ES-I3 (cell line): ENCODE measurements around the gene SLC5A2.
"Not testable (repeated sequence)": the region's sequence is repeated elsewhere in the genome, so short reads cannot be mapped to it uniquely, and the experiment has no call there.

Source experiments
- H3K36me3 ChIP-seq: 2 replicates; pipeline ENCODE4 v1.6.1; 2013; ENCODE audit warnings: mild to moderate bottlenecking, low read length, control low read depth, moderate library complexity; ENCODE audit not compliant: insufficient read depth
- H3K4me1 ChIP-seq: 2 replicates; pipeline ENCODE4 v1.6.1; 2013; ENCODE audit warnings: mild to moderate bottlenecking, control low read depth, low read length; ENCODE audit not compliant: insufficient read depth
- H3K9ac ChIP-seq: 2 replicates; pipeline ENCODE4 v1.6.1; 2013; ENCODE audit warnings: low read depth, mild to moderate bottlenecking, low read length, moderate library complexity
- H3K9me3 ChIP-seq: 2 replicates; pipeline ENCODE4 v1.6.1; 2013; ENCODE audit warnings: mild to moderate bottlenecking, low read length, moderate library complexity; ENCODE audit not compliant: control insufficient read depth, insufficient read depth

The SLC5A2 gene

DNA sequence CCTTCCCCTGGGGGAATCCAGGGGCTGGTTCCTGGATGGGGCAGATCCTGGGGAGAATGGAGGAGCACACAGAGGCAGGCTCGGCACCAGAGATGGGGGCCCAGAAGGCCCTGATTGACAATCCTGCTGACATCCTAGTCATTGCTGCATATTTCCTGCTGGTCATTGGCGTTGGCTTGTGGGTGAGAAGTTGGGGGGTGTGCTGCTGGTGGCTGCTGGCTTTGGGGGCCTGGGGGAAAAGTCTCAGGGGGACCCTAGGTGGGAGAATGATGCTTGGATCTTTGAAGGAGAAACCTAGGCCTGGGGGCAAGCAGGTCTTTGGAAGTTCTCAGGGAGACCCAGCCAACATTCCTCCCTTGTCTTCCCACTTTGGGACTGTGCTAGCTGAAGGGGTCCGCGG is at the start of gene SLC5A2:
TSS of gene SLC5A2 (plus strand) at position 43 of the 400 bp plus-strand sequence. CDS start at position 57, 14 bp downstream.
- Histone ChIP-seq H3K9me3 (no peaks in the 10 kb centered on the region), H3K9ac (no peak within 1 kb of the TSS), H3K36me3 (no peaks in the 10 kb centered on the region), H3K4me1 (peaks cover 8% of the 10 kb centered on the region; the same call in 1 of the 2 replicates)

GRCh38 chr16:31435341-31436220 is 47.3 kb upstream of the SLC5A2 start:
- H3K4me1 ChIP-seq: peaks cover 8% of the 10 kb centered on the region
- no peaks in the 10 kb centered on the region for H3K9me3 ChIP-seq
- peak overlapping the region; percentile 30; the same call in 1 of the 2 replicates for H3K9ac ChIP-seq
- H3K36me3 ChIP-seq: no peaks in the 10 kb centered on the region

- Histone ChIP-seq H3K36me3 (no peaks in the 10 kb centered on the region), H3K4me1 (peaks cover 3% of the 10 kb centered on the region; the same call in 1 of the 2 replicates), H3K9ac (peak overlapping the region; percentile 30; the same call in 1 of the 2 replicates), H3K9me3 (no peaks in the 10 kb centered on the region)
These were observed 46.5 kb upstream of the SLC5A2 start for GRCh38 chr16:31436221-31437045.

DNA sequence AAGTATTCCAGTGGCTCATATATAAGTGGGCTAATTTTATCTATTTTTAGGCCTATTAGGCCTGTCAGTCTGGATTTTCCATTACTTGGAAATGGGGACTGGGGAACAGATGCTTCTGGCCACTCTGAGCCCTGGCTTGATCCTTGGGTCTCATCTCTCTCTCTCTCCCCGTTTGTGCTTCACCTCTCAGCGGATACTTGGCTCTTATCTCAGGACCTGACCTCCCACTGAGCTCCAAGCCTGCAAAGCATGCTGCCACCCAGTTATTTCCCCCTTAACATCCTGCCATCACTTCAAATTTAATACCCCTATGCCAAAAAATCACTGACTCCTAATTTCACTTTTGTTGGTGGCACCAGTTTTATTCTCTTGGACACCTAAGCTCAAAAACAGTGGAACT is 44.5 kb upstream of the SLC5A2 start:
- Histone ChIP-seq H3K9ac (no peak overlapping the region), H3K4me1 (peaks cover 3% of the 10 kb centered on the region; the same call in 1 of the 2 replicates), H3K36me3 (no peaks in the 10 kb centered on the region), H3K9me3 (no peaks in the 10 kb centered on the region)

DNA sequence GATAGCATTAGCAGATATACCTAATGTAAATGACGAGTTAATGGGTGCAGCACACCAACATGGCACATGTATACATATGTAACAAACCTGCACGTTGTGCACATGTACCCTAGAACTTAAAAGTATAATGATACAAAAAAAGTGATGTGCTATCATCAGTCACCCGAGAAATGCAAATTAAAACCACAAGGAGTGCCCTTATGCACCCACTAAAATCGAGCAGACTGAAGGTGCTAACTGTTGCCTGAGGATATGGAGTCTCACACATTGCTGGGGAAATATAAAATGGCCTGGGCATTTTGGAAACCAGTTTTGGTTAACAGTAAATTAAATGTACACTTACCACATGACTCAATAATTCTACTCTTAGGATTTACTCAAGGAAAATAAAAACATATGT is 43.9 kb upstream of the SLC5A2 start:
- H3K9me3 ChIP-seq, H3K9ac ChIP-seq, H3K36me3 ChIP-seq, H3K4me1 ChIP-seq: not testable (repeated sequence)

GRCh38 chr16:31439519-31439918 is 43.4 kb upstream of the SLC5A2 start:
- H3K4me1 ChIP-seq: peaks cover 3% of the 10 kb centered on the region; the same call in 1 of the 2 replicates
- no peaks in the 10 kb centered on the region for H3K36me3 ChIP-seq
- no peak overlapping the region for H3K9ac ChIP-seq
- no peaks in the 10 kb centered on the region for H3K9me3 ChIP-seq

DNA sequence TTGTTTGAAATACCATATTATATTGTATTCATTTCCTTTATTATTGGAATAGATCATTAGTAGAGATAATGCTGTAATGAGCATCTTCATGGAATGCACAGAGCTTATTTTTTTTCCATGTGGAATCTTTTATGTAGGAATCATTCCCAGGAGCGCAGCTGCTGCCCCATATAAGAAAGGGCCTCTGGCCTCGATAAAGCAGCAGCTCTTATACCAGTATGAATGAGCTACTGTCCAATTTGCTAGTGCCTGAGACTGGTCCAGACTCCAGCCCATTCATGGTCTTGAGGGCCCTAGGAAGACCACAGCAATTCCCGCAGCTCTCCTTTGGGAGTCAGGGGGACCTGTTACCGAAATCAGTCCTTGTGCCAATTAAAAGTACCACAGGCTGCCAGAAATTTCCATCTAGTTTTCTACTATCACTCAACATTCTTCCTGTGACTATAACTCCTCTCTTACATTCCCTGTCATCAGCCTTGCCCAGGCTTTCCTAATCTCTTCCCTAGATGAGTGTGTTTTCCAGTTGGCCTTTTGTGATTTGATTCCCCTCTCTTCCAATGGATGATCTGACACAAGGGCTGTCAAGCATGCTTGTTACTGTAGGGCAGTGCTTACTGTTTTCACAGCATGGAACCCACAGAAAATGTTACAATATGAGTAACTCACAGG is 42.3 kb upstream of the SLC5A2 start:
- H3K9ac ChIP-seq: no peak overlapping the region
- peaks cover 3% of the 10 kb centered on the region; the same call in 1 of the 2 replicates for H3K4me1 ChIP-seq
- no peaks in the 10 kb centered on the region for H3K36me3 ChIP-seq
- no peaks in the 10 kb centered on the region for H3K9me3 ChIP-seq

- Histone ChIP-seq H3K9me3 (no peaks in the 10 kb centered on the region), H3K9ac (peak overlapping the region; percentile 90; the same call in 1 of the 2 replicates), H3K36me3 (no peaks in the 10 kb centered on the region), H3K4me1 (peaks cover 3% of the 10 kb centered on the region; the same call in 1 of the 2 replicates)
These were observed 41.0 kb upstream of the SLC5A2 start for GRCh38 chr16:31441956-31442355.

- not testable (repeated sequence) for H3K4me1 ChIP-seq, H3K36me3 ChIP-seq, H3K9me3 ChIP-seq, H3K9ac ChIP-seq
These were observed 37.0 kb upstream of the SLC5A2 start for GRCh38 chr16:31445931-31446330.

DNA sequence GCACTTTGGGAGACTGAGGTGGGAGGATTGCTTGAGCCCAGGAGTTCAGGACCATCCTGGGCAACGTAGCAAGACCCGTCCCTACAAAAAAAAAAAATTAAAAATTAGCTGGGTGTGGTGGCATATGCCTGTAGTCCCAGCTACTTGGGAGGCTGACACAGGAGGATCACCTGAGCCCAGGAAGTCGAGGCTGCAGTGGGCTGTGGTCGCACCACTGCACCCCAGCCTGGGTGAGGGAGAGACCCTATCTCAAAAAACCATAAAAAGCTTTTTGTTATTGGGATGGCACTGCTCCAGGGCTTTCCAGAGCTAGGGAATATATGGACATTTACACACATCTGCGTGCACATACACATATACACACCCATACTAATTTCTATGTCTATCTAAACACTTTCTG is 31.7 kb upstream of the SLC5A2 start:
- H3K4me1 ChIP-seq: peaks cover 23% of the 10 kb centered on the region
- H3K9me3 ChIP-seq: no peaks in the 10 kb centered on the region
- no peaks in the 10 kb centered on the region; the same call in 1 of the 2 replicates for H3K36me3 ChIP-seq
- H3K9ac ChIP-seq: no peak overlapping the region

DNA sequence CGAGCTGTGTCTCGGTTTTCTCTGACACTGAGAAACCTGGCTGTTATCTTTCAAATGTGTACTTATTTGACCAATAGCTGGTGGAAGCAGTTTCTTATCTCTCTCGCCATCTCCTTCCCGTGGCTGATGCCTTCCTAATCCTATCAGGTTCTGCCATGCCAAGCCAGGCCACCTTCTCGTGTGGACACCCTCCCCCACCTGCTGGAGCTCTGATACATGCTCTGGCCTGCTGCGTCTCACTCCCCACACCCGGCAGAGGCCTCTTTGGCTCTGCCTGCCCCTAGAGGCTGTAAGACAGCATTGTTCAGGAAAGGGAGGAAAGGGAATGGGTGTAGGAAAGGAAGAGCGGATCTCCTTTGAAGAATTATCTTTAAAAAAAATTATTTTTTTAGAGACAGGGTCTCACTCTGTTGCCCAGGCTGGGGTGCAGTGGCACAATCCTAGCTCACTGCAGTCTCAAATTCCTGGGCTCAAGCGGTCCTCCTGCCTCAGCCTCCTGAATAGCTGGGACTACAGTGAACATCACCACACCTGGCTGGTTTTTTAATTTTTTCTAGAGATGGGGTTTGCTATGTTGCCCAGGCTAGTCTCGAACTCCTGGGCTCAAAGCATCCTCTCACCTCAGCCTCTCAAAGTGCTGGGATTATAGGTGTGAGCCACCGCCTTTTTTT is 31.1 kb upstream of the SLC5A2 start:
- H3K9me3 ChIP-seq: no peaks in the 10 kb centered on the region
- H3K36me3 ChIP-seq: no peaks in the 10 kb centered on the region; the same call in 1 of the 2 replicates
- H3K4me1 ChIP-seq: peaks cover 23% of the 10 kb centered on the region
- no peak overlapping the region for H3K9ac ChIP-seq

- H3K4me1 ChIP-seq: peaks cover 23% of the 10 kb centered on the region
- no peaks in the 10 kb centered on the region; the same call in 1 of the 2 replicates for H3K36me3 ChIP-seq
- H3K9me3 ChIP-seq: no peaks in the 10 kb centered on the region
- no peak overlapping the region for H3K9ac ChIP-seq
These were observed 30.3 kb upstream of the SLC5A2 start for GRCh38 chr16:31452631-31453106.

DNA sequence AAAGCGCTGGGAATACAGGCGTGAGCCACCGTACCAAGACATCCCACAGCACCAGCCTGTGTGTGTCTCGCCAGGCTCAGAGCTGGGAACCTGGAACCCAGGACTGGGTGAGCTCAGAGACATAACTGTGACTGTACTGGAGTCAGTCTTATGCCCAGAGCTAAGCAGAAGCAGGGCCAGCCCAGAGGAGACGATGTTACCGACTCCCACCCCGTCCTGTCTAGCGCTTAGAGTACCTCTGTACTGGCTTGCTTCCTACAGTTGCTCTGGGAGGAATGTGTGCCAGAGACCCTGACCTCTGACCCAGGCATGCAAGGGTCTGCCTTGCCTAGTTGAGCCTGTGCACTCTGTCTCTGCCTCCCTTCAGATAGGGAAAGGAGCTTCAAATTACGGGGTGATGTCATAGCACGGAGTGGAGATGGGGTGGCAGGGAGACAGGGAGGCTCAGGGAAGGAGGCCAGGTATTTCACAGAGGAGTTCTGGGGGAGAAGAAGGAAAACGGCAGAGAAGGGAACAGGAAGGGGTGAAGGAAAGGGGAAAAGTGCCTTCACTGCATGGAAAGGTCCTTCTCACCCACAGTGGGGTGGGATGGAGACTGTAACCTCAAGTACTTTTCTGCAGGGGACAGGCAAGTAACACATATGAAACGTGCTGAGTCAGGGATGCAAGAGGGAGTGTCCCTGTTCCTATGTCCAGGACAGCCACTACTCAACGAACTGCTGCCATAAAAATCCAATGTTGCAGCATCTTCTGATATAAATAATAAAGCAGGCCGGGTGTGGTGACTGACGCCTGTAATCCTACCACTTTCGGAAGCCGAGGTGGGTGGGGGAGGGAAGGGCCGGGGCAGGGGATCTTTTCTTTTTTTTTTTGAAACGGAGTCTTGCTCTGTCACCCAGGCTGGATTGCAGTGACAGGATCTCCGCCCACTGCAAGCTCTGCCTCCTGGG is 29.4 kb upstream of the SLC5A2 start:
- no peaks in the 10 kb centered on the region; the same call in 1 of the 2 replicates for H3K36me3 ChIP-seq
- H3K9ac ChIP-seq: no peak overlapping the region; the same call in 1 of the 2 replicates
- H3K9me3 ChIP-seq: no peaks in the 10 kb centered on the region
- peaks cover 23% of the 10 kb centered on the region for H3K4me1 ChIP-seq
